Common myeloid progenitor, CD34-positive (primary cell): ENCODE data around the gene LCN1.

Source experiments
- CTCF ChIA-PET: fragments of 350-600 bp; sonication (Branson Sonifier 250); formaldehyde crosslinking; loops from one replicate; lab custom pipeline; 2021; ENCODE audit warnings: antibody characterized with exemption; lab: Charles Lee
- POLR2A ChIA-PET: fragments of 350-600 bp; sonication (Branson Sonifier 250); formaldehyde crosslinking; loops from one replicate; lab custom pipeline; 2021; ENCODE audit warnings: antibody characterized with exemption; lab: Charles Lee
- DNase-seq, 3 donors: peaks; one replicate each; pipeline versions ENCODE4 v3.0.0 to v3.0.0-alpha.2; 2013
- H3K27ac ChIP-seq, 2 experiments: 1 replicate in 1 of 2; 2 replicates in 1 of 2; pipeline ENCODE4 v1.7.0; 2013; ENCODE audit warnings: inconsistent platforms in 2 of 2, low read length in 2 of 2, mild to moderate bottlenecking in 2 of 2, low read depth in 1 of 2, moderate library complexity in 1 of 2; ENCODE audit not compliant: severe bottlenecking in 2 of 2, insufficient read depth in 1 of 2, poor library complexity in 1 of 2
- H3K27me3 ChIP-seq, 5 experiments: replicated peaks in 2 of 5; 1 replicate in 3 of 5; 2 replicates in 2 of 5; pipeline versions ENCODE4 v1.6.1 to v1.7.0; 2013; ENCODE audit warnings: low read length in 4 of 5, mild to moderate bottlenecking in 2 of 5, moderate library complexity in 2 of 5, inconsistent platforms in 1 of 5; ENCODE audit not compliant: insufficient read depth in 5 of 5, control insufficient read depth in 4 of 5
- H3K36me3 ChIP-seq, 4 experiments: 1 replicate in 2 of 4; 2 replicates in 2 of 4; pipeline versions ENCODE4 v1.6.1 to v1.7.0; 2013; ENCODE audit warnings: low read length in 3 of 4, control low read depth in 1 of 4, mild to moderate bottlenecking in 1 of 4; ENCODE audit not compliant: control insufficient read depth in 4 of 4, insufficient read depth in 4 of 4
- H3K4me1 ChIP-seq, 4 experiments: 1 replicate in 3 of 4; 2 replicates in 1 of 4; pipeline versions ENCODE4 v1.6.1 to v1.7.1; 2013; ENCODE audit warnings: low read length in 3 of 4, mild to moderate bottlenecking in 3 of 4, control low read depth in 1 of 4, inconsistent platforms in 1 of 4, moderate library complexity in 1 of 4; ENCODE audit not compliant: control insufficient read depth in 4 of 4, insufficient read depth in 4 of 4; ENCODE audit errors: control extremely low read depth in 1 of 4
- H3K4me3 ChIP-seq, 7 experiments: 1 replicate in 4 of 7; 2 replicates in 3 of 7; pipeline versions ENCODE4 v1.5.1 to v1.7.0; 2013; ENCODE audit warnings: mild to moderate bottlenecking in 7 of 7, low read length in 6 of 7, moderate library complexity in 6 of 7, inconsistent platforms in 2 of 7, low read depth in 2 of 7, control low read depth in 1 of 7; ENCODE audit not compliant: insufficient read depth in 4 of 7, control insufficient read depth in 1 of 7; ENCODE audit errors: extremely low read depth in 1 of 7
- H3K9me3 ChIP-seq, 5 experiments: 1 replicate in 4 of 5; 2 replicates in 1 of 5; pipeline versions ENCODE4 v1.6.1 to v1.7.1; 2013; ENCODE audit warnings: low read length in 4 of 5, mild to moderate bottlenecking in 2 of 5, inconsistent platforms in 1 of 5, low read depth in 1 of 5, moderate library complexity in 1 of 5; ENCODE audit not compliant: control insufficient read depth in 4 of 5, insufficient read depth in 2 of 5; ENCODE audit errors: control extremely low read depth in 1 of 5
- WGBS: methylation state at CpG from one replicate; pipeline ENCODE4 v1.1.5; 2013; ENCODE audit not compliant: insufficient coverage; 5-methylcytosine and 5-hydroxymethylcytosine counted together

Gene LCN1

GRCh38 chr9:135498381-135499126 is 22.7 kb upstream of the LCN1 start:
- no peak for DNase-seq
- no peak overlapping the region for H3K27ac ChIP-seq
- H3K4me1 ChIP-seq, result peaks cover 0 to 32% (median 29%) of the 10 kb centered on the region in 4 experiments
- no peak overlapping the region for H3K4me3 ChIP-seq
- H3K9me3 ChIP-seq, result no peaks in the 10 kb centered on the region
- CTCF ChIA-PET, result interaction anchor here (0.8 to 2.2 kb wide), 3 partner anchors 8 to 39 kb away, joined by 3 to 6 read pairs (median 3); no protein-coding TSS in a partner anchor
- POLR2A ChIA-PET, result interaction anchor here (0.5 kb wide), 1 partner anchor 20 kb away, joined by 3 read pairs; no protein-coding TSS in a partner anchor
- H3K36me3 ChIP-seq, result peaks cover 0 to 21% (median 14%) of the 10 kb centered on the region in 4 experiments
- peaks cover 0 to 10% (median 0%) of the 10 kb centered on the region in 5 experiments for H3K27me3 ChIP-seq
- WGBS, result 98% methylated on average over 14 of the region's 15 CpGs

- ChIA-PET CTCF (interaction anchor here (0.8 to 2.2 kb wide), 3 partner anchors 9 to 40 kb away, joined by 3 to 6 read pairs (median 3); no protein-coding TSS in a partner anchor), POLR2A (no interaction called here)
- peaks cover 0 to 31% (median 22%) of the 10 kb centered on the region in 4 experiments for H3K36me3 ChIP-seq
- WGBS, result under 1% methylated on average over 53 of the region's 58 CpGs
- H3K9me3 ChIP-seq, result no peaks in the 10 kb centered on the region
- no peak overlapping the region for H3K27ac ChIP-seq
- peak; percentile 78 to 84 (median 83) for DNase-seq
- peak overlapping the region; percentile 50 to 92 (median 75) for H3K4me3 ChIP-seq
- H3K27me3 ChIP-seq, result peaks cover 0 to 10% (median 0%) of the 10 kb centered on the region in 5 experiments
- H3K4me1 ChIP-seq, result peaks cover 0 to 32% (median 29%) of the 10 kb centered on the region in 4 experiments
Measured at GRCh38 chr9:135499326-135500070, 21.7 kb upstream of the LCN1 start.

GRCh38 chr9:135500071-135500524 is 21.1 kb upstream of the LCN1 start:
- 0% methylated on average over 27 of the region's 29 CpGs for WGBS

GRCh38 chr9:135500525-135501260 is 20.5 kb upstream of the LCN1 start, which contains the start of gene MRPS2:
MRPS2 (plus strand) TSS chr9:135500682; CDS start chr9:135500711, 29 bp downstream.
- ChIA-PET POLR2A (no interaction called here), CTCF (interaction anchor here (2.2 kb wide), 1 partner anchor 10 kb away, joined by 6 read pairs; no protein-coding TSS in a partner anchor)
- H3K27ac ChIP-seq, result peak within 1 kb of the TSS; percentile 54 to 82
- H3K4me3 ChIP-seq, result peak within 1 kb of the TSS; percentile 50 to 92 (median 75)
- 0% methylated on average over 71 of the region's 92 CpGs for WGBS
- H3K36me3 ChIP-seq, result peaks cover 0 to 41% (median 28%) of the 10 kb centered on the region in 4 experiments
- H3K4me1 ChIP-seq, result peaks cover 0 to 32% (median 29%) of the 10 kb centered on the region in 4 experiments
- peak; percentile 83 to 88 (median 87) for DNase-seq
- peaks cover 0 to 10% (median 0%) of the 10 kb centered on the region in 5 experiments for H3K27me3 ChIP-seq
- no peaks in the 10 kb centered on the region for H3K9me3 ChIP-seq

More at GRCh38 chr9:135500071-135500524, 21.1 kb upstream of the LCN1 start:
- Histone ChIP-seq H3K36me3 (peaks cover 0 to 35% (median 26%) of the 10 kb centered on the region in 4 experiments), H3K4me1 (peaks cover 0 to 32% (median 29%) of the 10 kb centered on the region in 4 experiments), H3K4me3 (peak overlapping the region; percentile 50 to 92 (median 75)), H3K9me3 (no peaks in the 10 kb centered on the region), H3K27ac (no peak overlapping the region), H3K27me3 (peaks cover 0 to 10% (median 0%) of the 10 kb centered on the region in 5 experiments)
- DNase-seq, result peak in 2 of 3 donors; percentile 9 to 26
- POLR2A ChIA-PET, result no interaction called here
- CTCF ChIA-PET, result interaction anchor here (2.2 kb wide), 1 partner anchor 9 kb away, joined by 6 read pairs; no protein-coding TSS in a partner anchor

GRCh38 chr9:135501261-135502167 is 19.7 kb upstream of the LCN1 start:
- ChIA-PET POLR2A (no interaction called here), CTCF (interaction anchor here (1.2 kb wide), 1 partner anchor 38 kb away, joined by 3 read pairs; no protein-coding TSS in a partner anchor)
- Histone ChIP-seq H3K4me3 (peak overlapping the region; percentile 50 to 92 (median 75)), H3K4me1 (peaks cover 0 to 32% (median 29%) of the 10 kb centered on the region in 4 experiments), H3K27ac (peak overlapping the region; percentile 54 to 82), H3K36me3 (peaks cover 0 to 41% (median 29%) of the 10 kb centered on the region in 4 experiments), H3K27me3 (peaks cover 0 to 10% (median 0%) of the 10 kb centered on the region in 5 experiments), H3K9me3 (no peaks in the 10 kb centered on the region)
- 56% methylated on average over 32 of the region's 38 CpGs for WGBS
- no peak for DNase-seq
